ENCODE data around the gene SHLD2. TPM values are rescaled to one million over a fixed set of nuclear protein-coding genes. Genes with fewer than 3 reads are reported as not detected.
"Not testable (repeated sequence)": the region's sequence is repeated elsewhere in the genome, so short reads cannot be mapped to it uniquely, and the experiment has no call there.

Gene SHLD2
- total RNA-seq, 4 donors from 2014 or later = 26.8 to 34.1 (median 30.9) TPM

GRCh38 chr10:87090779-87091178, 4.2 kb upstream of the SHLD2 start:
- DNase-seq (ENCODE audit: low spot score) (no peak), ATAC-seq (ENCODE audit: low FRiP score) (no peak)
- TF ChIP-seq CTCF (IDR thresholded peaks at IDR 0.05) = no peak

GRCh38 chr10:87092376-87092860, 2.6 kb upstream of the SHLD2 start:
- no peak for DNase-seq (ENCODE audit: low spot score)
- no peak for ATAC-seq (ENCODE audit: low FRiP score)

DNA sequence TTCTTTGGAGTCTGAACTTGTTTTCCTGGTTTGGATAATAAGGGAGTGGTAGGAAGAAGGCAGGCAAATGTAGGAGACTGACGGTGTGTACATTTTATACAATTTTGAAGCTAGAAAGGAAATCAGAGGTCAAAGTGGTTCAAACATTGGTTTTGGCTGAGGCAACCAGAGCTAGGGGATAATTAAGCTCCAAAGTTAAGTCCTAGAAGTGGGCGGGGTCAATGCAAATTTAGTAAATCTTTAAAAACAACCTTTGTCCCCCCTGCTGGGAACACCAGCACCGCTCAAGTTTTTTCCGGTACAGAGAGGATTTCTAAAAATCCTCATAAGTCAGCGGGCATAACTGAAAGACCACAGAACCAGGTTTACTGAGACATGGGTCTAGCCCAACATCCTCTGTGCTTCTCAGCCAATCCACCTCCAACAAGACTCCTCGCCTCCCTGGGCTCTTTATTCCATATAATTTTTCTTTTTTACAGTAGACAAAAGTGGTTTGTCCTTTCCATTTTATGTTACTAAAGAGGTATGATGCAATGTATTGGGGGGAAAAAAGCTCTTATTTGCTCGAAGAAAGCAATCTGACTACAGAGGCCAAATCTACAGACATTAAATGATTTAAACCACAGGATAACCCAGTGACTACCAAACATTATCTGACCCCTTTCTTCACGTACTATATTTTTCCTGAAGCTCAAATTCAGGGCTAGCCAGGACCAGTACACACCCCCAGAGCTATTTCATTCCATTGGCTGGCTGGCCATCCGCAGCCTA, 2.0 kb upstream of the SHLD2 start:
- no peak for ATAC-seq (ENCODE audit: low FRiP score)
- TF ChIP-seq CTCF (IDR thresholded peaks at IDR 0.05) = no peak
- DNase-seq (ENCODE audit: low spot score) = no peak

More at GRCh38 chr10:87092376-87092860, 2.6 kb upstream of the SHLD2 start:
- no peak for TF ChIP-seq CTCF (IDR thresholded peaks at IDR 0.05)

GRCh38 chr10:87093632-87094372, 1.2 kb upstream of the SHLD2 start:
- ATAC-seq (ENCODE audit: low FRiP score) = peak; percentile 14
- DNase-seq (ENCODE audit: low spot score) = peak; percentile 60
- TF ChIP-seq CTCF (IDR thresholded peaks at IDR 0.05) = no peak

GRCh38 chr10:87095236-87095945, 385 bp downstream of the SHLD2 start:
- ATAC-seq (ENCODE audit: low FRiP score) (peak; percentile 89), DNase-seq (ENCODE audit: low spot score) (peak; percentile 44)
- TF ChIP-seq CTCF (IDR thresholded peaks at IDR 0.05) = no peak

DNA sequence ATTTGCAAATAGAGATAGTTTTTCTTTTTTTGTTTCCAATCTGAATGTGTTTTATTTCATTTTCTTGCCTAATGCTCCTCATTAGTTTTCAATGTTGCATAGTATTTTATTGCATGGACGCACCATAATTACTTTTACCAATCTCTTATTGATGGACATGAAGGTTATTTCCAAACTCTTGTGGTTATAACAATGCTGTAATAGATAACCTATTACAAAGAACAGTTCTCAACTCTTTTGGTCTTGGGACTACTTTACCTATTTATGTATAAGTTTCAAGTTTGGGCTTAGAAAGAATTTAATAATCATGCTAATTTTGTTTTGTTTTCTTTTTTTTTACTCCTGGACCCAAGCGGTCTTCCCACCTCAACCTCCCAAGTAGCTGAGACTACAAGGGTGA, 7.0 kb downstream of the SHLD2 start:
- TF ChIP-seq CTCF (IDR thresholded peaks at IDR 0.05) = no peak
- DNase-seq (ENCODE audit: low spot score) (no peak), ATAC-seq (ENCODE audit: low FRiP score) (no peak)

DNA sequence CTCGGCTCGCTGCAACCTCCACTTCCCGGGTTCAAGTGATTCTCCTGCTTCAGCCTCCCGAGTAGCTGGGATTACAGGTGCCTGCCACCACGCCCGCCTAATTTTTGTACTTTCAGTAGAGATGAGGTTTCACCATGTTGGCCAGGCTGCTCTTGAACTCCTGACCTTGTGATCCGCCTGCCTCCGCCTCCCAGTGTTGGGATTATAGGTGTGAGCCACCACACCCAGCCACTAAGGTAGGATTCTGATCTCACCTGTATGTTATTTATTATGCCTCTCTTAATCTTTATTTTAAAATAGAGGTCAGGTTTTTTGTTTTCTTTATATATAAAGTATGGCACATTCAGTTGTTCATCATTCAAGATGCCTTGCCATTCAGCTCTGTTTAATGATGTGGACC, 9.7 kb downstream of the SHLD2 start:
- not testable (repeated sequence) for DNase-seq (ENCODE audit: low spot score); ATAC-seq (ENCODE audit: low FRiP score)

Data from omental fat pad (tissue), 4 donors.